GM20431 (cell line): Measurements from ENCODE around the gene BICRA.
"Not testable (repeated sequence)": the region's sequence is repeated elsewhere in the genome, so short reads cannot be mapped to it uniquely, and the experiment has no call there.

ENCODE experiments used
- in situ Hi-C: fragments of 300-500 bp; cut with MseI, MboI; formaldehyde crosslinking; loops from one replicate; pipeline ENCODE4 v1.15.0; 2020; ENCODE audit warnings: low sequenced_read_pairs; ENCODE audit not compliant: unreplicated experiment

BICRA gene

DNA sequence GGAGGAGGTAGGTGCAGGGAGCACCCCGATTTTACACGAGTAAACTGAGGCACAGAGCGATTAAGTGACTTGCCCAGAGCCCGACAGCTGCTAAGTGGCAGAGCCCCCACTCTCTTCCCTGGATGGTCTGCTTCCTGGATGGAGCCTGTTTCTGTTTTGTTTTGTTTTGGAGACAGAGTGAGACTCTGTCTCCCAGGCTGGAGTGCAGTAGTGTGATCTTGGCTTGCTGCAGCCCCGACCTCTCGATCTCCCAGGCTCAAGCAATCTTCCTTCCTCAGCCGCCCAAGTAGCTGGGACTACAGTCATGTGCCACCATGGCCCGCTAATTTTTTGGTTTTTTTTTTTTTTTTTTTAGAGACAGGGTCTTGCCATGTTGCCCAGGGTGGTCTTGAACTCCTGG is 17.3 kb downstream of the BICRA start:
- in situ Hi-C loops: no loop called here

GRCh38 chr19:47628078-47628771 is 19.3 kb downstream of the BICRA start:
- in situ Hi-C loops: no loop called here

GRCh38 chr19:47630594-47630993 is 21.7 kb downstream of the BICRA start:
- in situ Hi-C loops: no loop called here

DNA sequence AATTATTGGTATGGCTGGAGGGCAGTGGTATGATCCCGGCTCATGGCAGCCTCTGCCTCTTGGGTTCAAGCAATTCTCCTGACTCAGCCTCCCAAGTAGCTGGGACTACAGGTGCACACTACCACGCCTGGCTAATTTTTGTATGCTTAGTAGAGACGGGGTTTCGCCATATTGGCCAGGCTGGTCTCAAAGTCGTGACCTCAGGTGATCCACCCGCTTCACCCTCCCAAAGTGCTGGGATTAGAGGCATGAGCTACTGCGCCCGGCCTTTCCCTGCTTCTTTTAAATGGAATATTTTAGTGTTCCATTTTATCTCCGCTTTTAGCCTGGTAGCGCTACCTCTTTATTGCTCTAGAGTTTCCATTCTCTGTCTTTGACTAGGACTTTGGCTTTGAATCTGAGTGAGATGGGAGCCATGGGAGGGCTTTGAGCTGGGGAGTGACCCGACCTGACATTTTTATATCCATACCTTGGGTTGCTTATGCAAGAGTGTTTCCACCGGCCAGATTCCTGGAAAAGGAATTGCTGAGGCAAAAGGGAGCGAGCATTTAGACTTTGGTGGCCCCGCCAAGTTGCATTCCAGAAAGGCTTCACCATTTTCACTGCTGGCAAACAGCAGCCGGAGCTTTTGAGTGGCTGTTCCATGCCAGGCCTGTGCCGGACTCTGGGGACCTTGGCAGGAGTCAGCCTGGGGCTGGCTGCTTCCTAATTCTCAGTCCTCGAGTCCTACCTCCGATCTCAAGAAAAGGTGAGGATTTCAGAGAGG is 22.9 kb downstream of the BICRA start:
- in situ Hi-C loops: no loop called here

GRCh38 chr19:47633517-47633916 is 24.6 kb downstream of the BICRA start:
- in situ Hi-C loops: no loop called here

- in situ Hi-C loops: no loop called here
Observed at GRCh38 chr19:47633996-47634395, 25.1 kb downstream of the BICRA start.

- in situ Hi-C loops: not testable (repeated sequence)
Observed at GRCh38 chr19:47635152-47635754, 26.3 kb downstream of the BICRA start.

GRCh38 chr19:47637550-47637949 is 28.6 kb downstream of the BICRA start:
- in situ Hi-C loops: no loop called here

- in situ Hi-C loops: no loop called here
Observed at GRCh38 chr19:47641891-47642485, 33.1 kb downstream of the BICRA start.

DNA sequence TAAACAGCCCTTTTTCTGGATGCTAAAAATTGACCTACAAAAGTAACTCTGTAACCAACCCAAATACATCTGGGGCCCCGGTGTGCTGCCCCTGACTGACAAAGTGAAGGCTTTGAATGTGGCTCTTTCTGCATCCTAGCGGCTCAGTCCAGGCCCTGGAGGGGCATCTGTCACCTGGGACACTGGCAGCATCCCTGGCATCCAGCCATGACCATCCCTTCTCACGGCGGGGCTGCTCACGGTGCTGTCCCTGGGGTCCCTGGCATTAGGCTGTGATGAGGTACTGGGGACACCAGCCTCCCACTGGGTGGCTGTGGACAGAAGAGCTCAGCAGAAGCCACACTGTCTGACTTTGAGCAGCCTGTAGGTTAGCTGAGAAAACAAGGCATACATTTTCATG is 34.3 kb downstream of the BICRA start:
- in situ Hi-C loops: no loop called here

DNA sequence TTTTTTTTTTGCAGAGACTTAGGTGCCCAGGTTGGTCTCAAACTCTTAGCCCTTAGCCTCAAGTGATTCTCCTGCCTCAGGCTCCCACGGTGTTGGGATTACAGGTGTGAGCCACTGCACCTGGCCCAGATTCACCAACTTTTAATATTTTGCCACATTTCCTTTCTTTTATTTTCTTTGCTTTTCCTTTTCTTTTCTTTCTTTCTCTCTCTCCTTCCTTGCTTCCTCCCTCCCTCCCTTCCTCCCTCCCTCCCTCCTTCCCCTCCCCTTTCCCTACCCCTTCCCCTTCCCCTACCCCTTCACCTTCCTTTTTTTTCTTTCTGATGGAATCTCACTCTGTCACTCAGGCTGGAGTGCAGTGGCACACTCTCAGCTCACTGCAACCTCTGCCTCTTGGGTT is 35.3 kb downstream of the BICRA start:
- in situ Hi-C loops: no loop called here

DNA sequence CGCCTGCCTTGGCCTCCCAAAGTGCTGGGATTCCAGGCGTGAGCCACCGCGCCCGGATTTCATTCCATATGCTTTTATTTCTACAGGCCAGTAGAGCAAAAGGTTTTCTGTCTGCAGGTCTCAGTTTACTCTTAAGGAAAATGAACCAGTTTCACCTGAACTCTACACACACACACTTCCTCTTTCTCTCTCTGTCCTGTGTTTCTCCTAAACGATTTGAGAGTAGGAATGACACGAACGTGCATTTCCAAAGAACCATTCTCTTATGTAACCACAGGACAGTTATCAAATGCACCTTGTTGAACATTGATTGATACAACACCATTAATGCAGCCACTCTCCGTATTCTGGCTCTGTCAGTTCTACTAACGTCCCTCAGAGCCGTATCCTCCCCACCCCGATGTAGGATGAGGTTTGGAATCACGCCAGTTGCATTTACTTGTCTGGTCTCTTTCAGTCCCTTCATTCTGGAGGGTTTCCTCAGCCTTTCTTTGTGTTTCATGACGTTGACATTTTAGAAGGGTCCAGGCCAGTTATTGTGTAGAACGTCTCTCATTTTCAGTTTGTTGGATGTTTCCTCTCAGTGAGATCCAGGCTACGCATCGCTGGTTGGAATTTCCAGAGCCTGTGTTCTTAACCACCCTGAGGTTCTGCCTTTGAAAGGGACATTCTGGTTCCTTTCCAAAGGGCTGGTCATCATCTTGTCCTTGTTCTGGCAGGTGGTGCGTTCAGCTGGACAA is 36.0 kb downstream of the BICRA start:
- in situ Hi-C loops: no loop called here

DNA sequence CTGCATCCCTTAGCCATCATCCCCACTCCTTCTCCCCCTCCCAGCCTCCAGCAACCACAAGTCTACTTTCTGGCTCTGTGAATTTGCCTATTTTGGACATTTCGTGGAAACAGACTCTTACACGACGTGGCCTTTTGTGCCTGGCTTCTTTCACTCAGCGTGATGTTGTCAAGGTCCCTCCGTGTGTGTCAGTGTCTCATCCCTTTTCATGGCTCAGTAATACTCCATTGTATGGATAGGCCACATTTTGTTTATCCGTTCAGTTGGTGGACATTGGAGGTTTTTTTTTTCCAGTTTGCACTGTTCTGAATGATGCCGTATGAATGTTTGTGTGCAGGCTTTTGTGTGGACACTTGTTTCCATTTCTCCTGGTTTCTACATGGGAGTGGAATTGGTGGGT is 38.0 kb downstream of the BICRA start:
- in situ Hi-C loops: no loop called here

GRCh38 chr19:47649588-47649987 is 40.7 kb downstream of the BICRA start:
- in situ Hi-C loops: no loop called here

- in situ Hi-C loops: no loop called here
Observed at GRCh38 chr19:47650700-47651099, 41.8 kb downstream of the BICRA start.

DNA sequence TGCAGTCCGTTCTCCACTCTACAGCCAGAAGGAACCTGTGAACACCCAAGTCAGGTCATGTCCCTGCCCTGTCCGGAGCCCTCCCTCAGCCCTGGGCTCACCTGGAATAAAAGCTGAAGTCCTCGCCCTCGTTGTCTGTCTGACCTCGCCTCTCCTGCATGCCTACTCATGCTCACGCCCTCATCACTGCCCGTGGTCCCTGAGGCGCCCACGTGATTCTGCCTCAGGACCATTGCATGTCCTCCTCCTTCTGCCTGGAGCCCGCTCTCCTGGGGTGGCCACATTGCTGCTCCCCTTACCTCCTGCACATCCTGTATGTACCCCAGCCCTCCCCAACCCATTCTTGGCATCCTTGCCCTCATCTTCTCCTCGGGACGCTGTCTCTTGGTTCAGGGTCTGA is 42.2 kb downstream of the BICRA start:
- in situ Hi-C loops: no loop called here

- in situ Hi-C loops: no loop called here
Observed at GRCh38 chr19:47651691-47652090, 42.8 kb downstream of the BICRA start.

GRCh38 chr19:47652285-47652684 is 43.4 kb downstream of the BICRA start:
- in situ Hi-C loops: no loop called here

- in situ Hi-C loops: no loop called here
Observed at GRCh38 chr19:47653856-47654255, 44.9 kb downstream of the BICRA start.

DNA sequence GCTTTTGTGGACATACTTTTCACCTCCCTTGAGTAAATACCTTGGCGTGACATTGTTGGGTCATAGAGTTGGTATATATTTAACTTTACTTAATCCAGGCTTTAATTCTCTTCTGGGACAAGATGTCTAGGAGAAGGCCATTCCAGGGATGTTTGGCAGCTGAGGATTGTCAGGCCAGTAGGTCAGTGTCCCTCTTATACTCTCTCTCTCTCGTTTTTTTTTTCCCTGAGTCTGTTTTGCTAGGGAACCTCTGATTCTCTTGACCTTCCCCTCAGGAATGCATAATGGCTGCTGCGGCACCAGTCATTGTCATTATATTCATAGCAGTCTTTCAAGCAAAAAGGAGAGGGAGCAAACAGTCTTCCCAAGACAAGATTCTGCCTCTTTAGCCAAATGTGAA is 48.8 kb downstream of the BICRA start:
- in situ Hi-C loops: no loop called here
